H1 (cell line): ENCODE results near the gene SOHLH1. TPM values are rescaled to one million over a fixed set of nuclear protein-coding genes. Genes with fewer than 3 reads are reported as not detected.

Experiments
- CHD7 ChIP-seq: fragments of 300-600 bp; sonication (generic); IDR thresholded peaks from 2 replicates; pipeline ENCODE4 v1.7.1; 2012; ENCODE audit warnings: low read length, moderate library complexity, mild to moderate bottlenecking, inconsistent platforms; ENCODE audit not compliant: insufficient replicate concordance
- polyA plus RNA-seq, 7 experiments: library from polyadenylated mRNA; depleted of rRNA in 3 of 7; stranded (reverse) in 5 of 7; unstranded in 2 of 7; fragments of >200 nt in 5 of 7; fragments of 200-250 nt in 2 of 7; gene quantifications; 1 replicate in 5 of 7; 2 replicates in 1 of 7; 4 replicates in 1 of 7; pipeline versions ENCODE4 v1.2.1 to v1.2.3, GENCODE V29; 2011 to 2013; ENCODE audit warnings: missing spikeins in 2 of 7, mixed read lengths in 2 of 7
- total RNA-seq: library from RNA; stranded (reverse); fragmentation: NEBNext Ultra II Directional; extraction: Animal tissue kit (Norgen Biotek cat#: 25700); gene quantifications from 2 replicates; pipeline ENCODE4 v1.2.1, GENCODE V29; 2021

The SOHLH1 gene
- total and polyA plus RNA-seq, 2 of the 8 experiments (the other 6 are each of a cell fraction or from before 2014, with no cell fraction given): 0.11 TPM; not detected in 1

- TF ChIP-seq CHD7: peak; percentile 78
These were observed 49.8 kb downstream of the SOHLH1 start (continued) for GRCh38 chr9:135649508-135649907.
